Testis (tissue), 3 donors: ENCODE data around the gene TFEB. TPM values are rescaled to one million over a fixed set of nuclear protein-coding genes. Genes with fewer than 3 reads are reported as not detected.

Source experiments
- DNase-seq: peaks from one replicate; pipeline ENCODE4 v3.0.0-alpha.2; 2019
- H3K27ac ChIP-seq, 2 donors: fragments of 200-600 bp; sonication (generic); one replicate each; pipeline ENCODE4 v1.5.1; 2019
- H3K27me3 ChIP-seq: fragments of 200-600 bp; sonication (generic); one replicate; pipeline ENCODE4 v1.5.1; 2019
- H3K36me3 ChIP-seq: fragments of 200-600 bp; sonication (generic); one replicate; pipeline ENCODE4 v1.5.1; 2017; ENCODE audit warnings: low read depth; ENCODE audit errors: missing control alignments
- H3K4me1 ChIP-seq: fragments of 200-600 bp; sonication (generic); one replicate; pipeline ENCODE4 v1.5.1; 2019
- H3K4me3 ChIP-seq, 2 donors: fragments of 200-600 bp; sonication (generic); one replicate each; pipeline ENCODE4 v1.5.1; 2017 to 2019
- H3K9me3 ChIP-seq: fragments of 200-600 bp; sonication (generic); one replicate; pipeline ENCODE4 v1.5.1; 2017
- POLR2A ChIP-seq: fragments of 450-650 bp; IDR thresholded peaks from one replicate; pipeline ENCODE4 v1.6.1; 2017; ENCODE audit warnings: antibody characterized with exemption, mild to moderate bottlenecking, moderate library complexity
- WGBS, 2 donors: methylation state at CpG; one replicate each; pipeline ENCODE4 v1.1.5; 2018; 5-methylcytosine and 5-hydroxymethylcytosine counted together
- intact Hi-C: fragments of 100-400 bp; cut with DNase I; formaldehyde crosslinking; loops from one replicate; pipeline ENCODE4 v1.15.1; 2023; ENCODE audit warnings: low total_unique reads
- polyA plus RNA-seq: library from polyadenylated mRNA; stranded (reverse); fragments of 350-450 nt; fragmentation: Illumina TruSeq; extraction: RNeasy Lipid Tissue Mini Kit (QIAGEN cat#74804); gene quantifications from one replicate; pipeline ENCODE4 v1.2.3, GENCODE V29; 2014; ENCODE audit warnings: low read depth, low replicate concordance; ENCODE audit not compliant: insufficient read depth
- total RNA-seq, 2 donors: library from RNA; depleted of rRNA; stranded (reverse); fragments of >200 nt; gene quantifications; one replicate each; pipeline ENCODE4 v1.2.3, GENCODE V29; 2016
- TF ChIP-seq, protein P1 (sequence below), 3 experiments: fragments of 450-650 bp in 2 of 3; fragments of 200-600 bp in 1 of 3; sonication (generic) in 1 of 3; IDR thresholded peaks; one replicate each; pipeline ENCODE4 v1.5.1; 2016 to 2019; ENCODE audit warnings: antibody characterized with exemption in 3 of 3, mild to moderate bottlenecking in 2 of 3, moderate library complexity in 1 of 3

The TFEB gene
- total and polyA plus RNA-seq, 3 donors from 2014 or later = 4.5 to 6.3 (median 5.2) TPM

DNA sequence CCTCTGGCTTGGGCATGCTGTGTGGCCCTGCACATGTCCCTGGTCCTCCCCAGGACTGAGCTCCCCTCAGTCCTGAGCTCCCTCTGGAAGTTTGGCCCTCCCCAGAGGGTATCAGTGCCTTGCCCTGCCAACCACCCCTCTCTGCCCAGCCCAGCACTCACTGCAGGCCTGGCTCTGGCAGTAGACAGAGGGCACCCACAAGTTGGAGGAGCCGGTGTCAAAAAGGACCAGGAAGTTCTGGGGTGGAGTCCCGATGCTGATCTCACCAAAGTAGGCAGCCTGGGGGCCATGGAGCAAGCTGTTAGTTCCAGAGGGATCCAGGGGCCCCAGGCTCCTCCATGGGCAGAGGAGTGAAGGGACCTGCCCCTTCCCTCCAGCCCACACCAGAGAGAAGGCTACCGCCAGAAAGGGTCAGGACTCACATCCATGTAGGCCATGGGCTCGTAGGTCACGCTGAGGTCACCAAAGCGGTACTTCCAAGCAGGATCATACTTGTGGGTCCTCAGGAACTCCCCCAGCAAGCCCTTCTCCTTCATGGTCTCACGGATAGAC, 8.9 kb upstream of the TFEB start:
- no peaks in the 10 kb centered on the region for H3K4me1 ChIP-seq
- intact Hi-C loops = no loop called here
- DNase-seq = no peak
- no peak overlapping the region for H3K27ac ChIP-seq
- TF ChIP-seq, protein P1, sequence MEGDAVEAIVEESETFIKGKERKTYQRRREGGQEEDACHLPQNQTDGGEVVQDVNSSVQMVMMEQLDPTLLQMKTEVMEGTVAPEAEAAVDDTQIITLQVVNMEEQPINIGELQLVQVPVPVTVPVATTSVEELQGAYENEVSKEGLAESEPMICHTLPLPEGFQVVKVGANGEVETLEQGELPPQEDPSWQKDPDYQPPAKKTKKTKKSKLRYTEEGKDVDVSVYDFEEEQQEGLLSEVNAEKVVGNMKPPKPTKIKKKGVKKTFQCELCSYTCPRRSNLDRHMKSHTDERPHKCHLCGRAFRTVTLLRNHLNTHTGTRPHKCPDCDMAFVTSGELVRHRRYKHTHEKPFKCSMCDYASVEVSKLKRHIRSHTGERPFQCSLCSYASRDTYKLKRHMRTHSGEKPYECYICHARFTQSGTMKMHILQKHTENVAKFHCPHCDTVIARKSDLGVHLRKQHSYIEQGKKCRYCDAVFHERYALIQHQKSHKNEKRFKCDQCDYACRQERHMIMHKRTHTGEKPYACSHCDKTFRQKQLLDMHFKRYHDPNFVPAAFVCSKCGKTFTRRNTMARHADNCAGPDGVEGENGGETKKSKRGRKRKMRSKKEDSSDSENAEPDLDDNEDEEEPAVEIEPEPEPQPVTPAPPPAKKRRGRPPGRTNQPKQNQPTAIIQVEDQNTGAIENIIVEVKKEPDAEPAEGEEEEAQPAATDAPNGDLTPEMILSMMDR (IDR thresholded peaks at IDR 0.05) = no peak
- TF ChIP-seq POLR2A = no peak
- H3K9me3 ChIP-seq = no peaks in the 10 kb centered on the region
- H3K27me3 ChIP-seq = no peaks in the 10 kb centered on the region
- H3K4me3 ChIP-seq = no peak overlapping the region
- H3K36me3 ChIP-seq = no peaks in the 10 kb centered on the region
- 89 to 93% methylated on average over 5 to 7 of the region's 7 CpGs for WGBS, 2 donors

- TF ChIP-seq, protein P1 (IDR thresholded peaks at IDR 0.05) = no peak
- no peak for TF ChIP-seq POLR2A
- no peaks in the 10 kb centered on the region for H3K27me3 ChIP-seq
- DNase-seq = no peak
- H3K4me3 ChIP-seq = no peak overlapping the region
- WGBS, 2 donors = 88 to 91% methylated on average over 1 to 6 of the region's 6 CpGs
- no peaks in the 10 kb centered on the region for H3K9me3 ChIP-seq
- H3K36me3 ChIP-seq = no peaks in the 10 kb centered on the region
- no peak overlapping the region for H3K27ac ChIP-seq
- intact Hi-C loops = no loop called here
- no peaks in the 10 kb centered on the region for H3K4me1 ChIP-seq
Measured at GRCh38 chr6:41743406-41744235, 8.2 kb upstream of the TFEB start.

DNA sequence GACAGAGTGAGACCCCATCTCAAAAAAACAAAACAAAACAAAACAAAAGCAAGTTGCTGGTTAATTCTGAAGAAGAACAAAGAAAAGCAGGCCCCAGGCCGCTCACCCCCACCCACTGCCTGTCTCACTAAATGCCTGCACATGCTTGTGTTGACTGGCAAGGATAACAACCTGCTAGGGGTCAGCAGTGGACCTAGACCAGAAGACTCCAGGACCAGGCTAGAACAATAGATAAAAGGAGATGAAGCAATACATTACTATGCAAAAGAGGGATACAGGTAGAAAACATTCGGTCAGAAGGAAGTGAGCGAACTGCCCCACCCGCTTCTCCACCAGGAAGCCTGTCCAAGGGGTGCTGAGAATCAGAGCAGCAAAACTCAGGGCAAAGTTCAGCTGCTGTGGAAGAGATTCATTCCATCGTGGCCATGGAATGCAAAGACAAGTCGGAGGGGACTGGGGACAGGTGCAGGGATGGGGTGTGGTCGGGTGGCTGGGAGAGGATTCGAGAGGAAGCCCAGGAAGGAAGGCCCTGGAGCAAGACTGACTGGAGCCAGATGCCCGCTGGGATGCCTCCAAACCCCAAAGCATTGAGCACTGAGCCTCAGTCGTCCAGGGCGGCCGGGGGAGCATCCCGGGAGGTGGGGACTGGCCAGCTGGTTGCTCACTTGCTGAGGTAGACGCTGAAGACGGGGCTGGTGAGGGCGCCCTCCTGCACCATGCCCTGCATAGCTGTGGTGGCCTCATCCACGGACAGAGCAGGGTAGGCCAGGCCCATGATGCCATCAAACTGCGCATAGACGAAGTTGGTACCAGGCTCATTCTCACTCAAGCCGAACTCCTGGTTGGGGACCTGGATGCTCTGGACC, 6.5 kb upstream of the TFEB start:
- WGBS, 2 donors = 86 to 87% methylated on average over 18 to 20 of the region's 20 CpGs
- no peak for TF ChIP-seq POLR2A
- TF ChIP-seq, protein P1 (IDR thresholded peaks at IDR 0.05) = no peak
- no peaks in the 10 kb centered on the region for H3K9me3 ChIP-seq
- no peaks in the 10 kb centered on the region for H3K4me1 ChIP-seq
- intact Hi-C loops = no loop called here
- no peaks in the 10 kb centered on the region for H3K36me3 ChIP-seq
- H3K27me3 ChIP-seq = no peaks in the 10 kb centered on the region
- H3K4me3 ChIP-seq = no peak overlapping the region
- DNase-seq = no peak
- H3K27ac ChIP-seq = no peak overlapping the region

DNA sequence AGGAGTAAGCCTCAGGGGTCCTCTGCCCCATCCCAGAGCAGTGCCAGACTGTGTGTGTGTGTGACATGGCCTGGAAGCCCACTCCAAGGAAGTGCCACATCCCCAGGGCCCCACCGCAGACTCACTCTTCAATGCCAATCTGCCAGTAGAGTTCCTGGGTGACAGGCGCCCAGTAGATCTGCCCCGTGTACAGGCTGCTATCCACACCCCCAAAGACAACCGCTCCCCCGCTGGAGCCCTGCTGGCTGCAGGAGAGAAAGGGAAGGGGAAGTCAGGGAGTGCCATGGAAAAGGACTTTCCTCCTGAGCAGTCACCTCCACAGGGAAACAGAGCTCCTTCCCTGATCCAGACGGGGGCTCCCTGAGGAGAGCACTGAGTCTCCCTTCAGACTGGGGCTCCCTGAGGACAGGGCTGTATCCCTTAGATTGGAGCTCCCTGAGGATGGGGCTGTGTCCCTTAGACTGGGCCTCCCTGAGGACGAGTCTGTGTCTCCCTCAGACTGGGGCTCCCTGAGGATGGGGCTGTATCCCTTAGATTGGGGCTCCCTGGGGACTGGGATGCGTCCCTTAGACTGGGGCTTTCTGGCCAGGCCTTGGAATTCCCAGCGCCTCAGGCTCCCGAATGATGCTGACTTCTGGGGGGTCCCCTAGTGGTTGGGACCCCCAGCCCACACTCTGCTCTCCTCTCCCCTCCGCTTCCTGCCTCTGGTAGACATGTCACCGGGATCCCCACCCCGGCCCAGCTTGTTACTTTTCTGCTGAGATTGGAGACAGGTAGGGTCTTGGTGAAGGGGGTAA, 5.2 kb upstream of the TFEB start:
- Histone ChIP-seq H3K36me3 (no peaks in the 10 kb centered on the region), H3K4me1 (peaks cover 4% of the 10 kb centered on the region), H3K9me3 (no peaks in the 10 kb centered on the region), H3K27ac (no peak overlapping the region), H3K27me3 (no peaks in the 10 kb centered on the region), H3K4me3 (no peak overlapping the region)
- TF ChIP-seq POLR2A = no peak
- TF ChIP-seq, protein P1 (IDR thresholded peaks at IDR 0.05) = no peak
- DNase-seq = no peak
- intact Hi-C loops = no loop called here
- 90 to 91% methylated on average over 8 to 13 of the region's 13 CpGs for WGBS, 2 donors
